Mucosa of descending colon (tissue), 3 donors: Measurements from ENCODE around the gene JAZF1. TPM values are rescaled to one million over a fixed set of nuclear protein-coding genes. Genes with fewer than 3 reads are reported as not detected.

ENCODE experiments used
- ATAC-seq: fragments of 200-7000 bp; cut with Tn5 transposase; one replicate; pipeline ENCODE4 v1.9.1; 2020; ENCODE audit warnings: mild to moderate bottlenecking, moderate library complexity
- DNase-seq, 3 donors: peaks; one replicate each; pipeline ENCODE4 v3.0.0-alpha.2; 2020
- H3K36me3 ChIP-seq: fragments of 200-600 bp; one replicate; pipeline ENCODE4 v1.8.0; 2021; ENCODE audit warnings: low read depth, mild to moderate bottlenecking
- H3K4me1 ChIP-seq: fragments of 200-600 bp; one replicate; pipeline ENCODE4 v1.8.0; 2021; ENCODE audit warnings: low read depth, mild to moderate bottlenecking
- H3K4me3 ChIP-seq: fragments of 200-600 bp; one replicate; pipeline ENCODE4 v1.8.0; 2021; ENCODE audit warnings: mild to moderate bottlenecking
- H3K9me3 ChIP-seq: fragments of 200-600 bp; one replicate; pipeline ENCODE4 v1.8.0; 2021; ENCODE audit warnings: mild to moderate bottlenecking
- CTCF ChIP-seq: fragments of 200-600 bp; IDR thresholded peaks from one replicate; pipeline ENCODE4 v1.8.0; 2022; ENCODE audit warnings: antibody characterized with exemption, mild to moderate bottlenecking
- intact Hi-C, 2 donors: fragments of 100-400 bp; cut with DNase I in 1 of 2; cut with micrococcal nuclease in 1 of 2; formaldehyde crosslinking; loops; one replicate each; pipeline versions ENCODE4 v1.11.0 to v1.11.1; 2022; cut with DNase I, micrococcal nuclease
- total RNA-seq, 3 donors: library from RNA; stranded (reverse); fragmentation: NEBNext Ultra II Directional in 2 of 3; extraction: Animal tissue kit (Norgen Biotek cat#: 25700) in 2 of 3; gene quantifications; one replicate each; pipeline versions ENCODE4 v1.2.1 to v1.2.4, GENCODE V29; 2021 to 2023
- donor health status: DM: no; HTN: no; CAD: no; lungs with moderate emphysema.
- donor health status: DM: no; HTN: no; CAD: no.
- donor health status: DM: no; HTN: yes; CAD: no.

JAZF1 gene
- total RNA-seq, 3 donors from 2014 or later: 4.9 to 68.4 (median 6.4) TPM

GRCh38 chr7:27972276-27972675, 208.3 kb downstream of the JAZF1 start:
- intact Hi-C loops: no loop called here
- DNase-seq: no peak
- no peaks in the 10 kb centered on the region for H3K36me3 ChIP-seq
- no peak for ATAC-seq
- no peak overlapping the region for H3K4me3 ChIP-seq
- no peaks in the 10 kb centered on the region for H3K9me3 ChIP-seq
- TF ChIP-seq CTCF: no peak
- no peaks in the 10 kb centered on the region for H3K4me1 ChIP-seq

- intact Hi-C loops: no loop called here
- Histone ChIP-seq H3K9me3 (no peaks in the 10 kb centered on the region), H3K4me3 (no peak overlapping the region), H3K36me3 (no peaks in the 10 kb centered on the region), H3K4me1 (no peaks in the 10 kb centered on the region)
- no peak for ATAC-seq
- no peak for TF ChIP-seq CTCF
- no peak for DNase-seq
Observed at GRCh38 chr7:27971171-27971812, 209.3 kb downstream of the JAZF1 start.

- DNase-seq: no peak
- TF ChIP-seq CTCF: no peak
- ATAC-seq: no peak
- Histone ChIP-seq H3K36me3 (no peaks in the 10 kb centered on the region), H3K4me3 (no peak overlapping the region), H3K4me1 (no peaks in the 10 kb centered on the region), H3K9me3 (no peaks in the 10 kb centered on the region)
- intact Hi-C loops: no loop called here
Observed at GRCh38 chr7:27970350-27970749, 210.2 kb downstream of the JAZF1 start.

GRCh38 chr7:27969346-27969745, 211.2 kb downstream of the JAZF1 start:
- no peaks in the 10 kb centered on the region for H3K36me3 ChIP-seq
- no peak for TF ChIP-seq CTCF
- intact Hi-C loops: no loop called here
- no peaks in the 10 kb centered on the region for H3K9me3 ChIP-seq
- ATAC-seq (no peak), DNase-seq (no peak)
- no peaks in the 10 kb centered on the region for H3K4me1 ChIP-seq
- no peak overlapping the region for H3K4me3 ChIP-seq

GRCh38 chr7:27967639-27968038, 213.0 kb downstream of the JAZF1 start:
- no peak for TF ChIP-seq CTCF
- no peaks in the 10 kb centered on the region for H3K9me3 ChIP-seq
- DNase-seq (no peak), ATAC-seq (no peak)
- H3K4me1 ChIP-seq: no peaks in the 10 kb centered on the region
- no peak overlapping the region for H3K4me3 ChIP-seq
- H3K36me3 ChIP-seq: no peaks in the 10 kb centered on the region
- intact Hi-C loops: no loop called here
